ENCODE measurements around the gene IL32.

Gene IL32

DNA sequence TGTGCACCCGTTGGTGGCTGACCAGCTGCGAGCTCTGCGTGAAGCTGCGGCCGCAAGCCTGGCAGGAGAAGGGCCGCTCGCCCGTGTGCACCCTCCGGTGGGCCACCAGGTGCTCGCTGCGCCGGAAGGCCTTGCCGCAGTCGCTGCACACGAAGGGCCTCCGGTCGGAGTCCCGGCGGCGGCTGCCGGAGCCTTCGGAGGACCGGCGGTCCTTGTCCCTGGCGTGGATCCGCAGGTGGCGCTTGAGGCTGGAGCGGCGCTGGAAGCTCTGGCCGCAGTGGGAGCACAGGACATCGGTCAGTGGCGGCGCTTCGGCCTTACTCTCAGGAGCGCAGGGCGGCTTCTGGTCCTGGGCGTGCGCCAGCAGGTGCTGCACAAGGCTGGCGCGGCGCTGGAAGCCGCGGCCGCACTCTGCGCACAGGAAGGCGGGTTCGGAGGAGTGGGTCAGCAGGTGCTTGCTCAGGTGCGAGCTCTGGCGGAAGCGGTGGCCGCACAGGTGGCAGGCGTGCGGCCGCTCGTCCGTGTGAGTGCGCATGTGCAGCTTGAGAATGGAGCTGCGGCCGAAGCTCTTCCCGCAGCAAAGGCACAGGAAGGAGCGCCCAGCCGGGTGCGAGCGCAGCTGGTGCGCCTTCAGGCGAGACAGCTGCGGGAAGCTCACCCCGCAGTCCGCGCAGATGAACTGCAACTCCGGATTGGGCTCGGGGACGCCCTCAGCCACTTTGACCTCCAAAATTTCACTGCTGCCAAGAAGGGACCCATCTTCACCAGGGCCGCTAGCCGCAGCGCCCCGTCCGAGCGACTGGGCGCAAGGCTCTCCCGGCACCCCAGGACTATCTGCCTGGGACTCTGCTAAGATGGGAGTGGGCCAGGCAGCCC lies 24.5 kb downstream of the IL32 start:
- TF ChIP-seq PPARA (CRISPR knock-in tag; IDR thresholded peaks at IDR 0.05; ENCODE audit: borderline replicate concordance) (no peak), SNAI2 (CRISPR knock-in tag; IDR thresholded peaks at IDR 0.05) (no peak), ISL1 (CRISPR knock-in tag; IDR thresholded peaks at IDR 0.05) (no peak), RARB (CRISPR knock-in tag; IDR thresholded peaks at IDR 0.05) (no peak), ZFP3 (CRISPR knock-in tag; IDR thresholded peaks at IDR 0.05) (no peak), CREB5 (CRISPR knock-in tag; IDR thresholded peaks at IDR 0.05; ENCODE audit: low read depth) (no peak), CSRNP3 (CRISPR knock-in tag; IDR thresholded peaks at IDR 0.05) (no peak)
- ATAC-seq, result no peak

- TF ChIP-seq ZNF70 (CRISPR knock-in tag; IDR thresholded peaks at IDR 0.05), result no peak
- TF ChIP-seq TOX (CRISPR knock-in tag; IDR thresholded peaks at IDR 0.05; ENCODE audit: borderline replicate concordance), result no peak
- no peak for TF ChIP-seq OSR1 (CRISPR knock-in tag; IDR thresholded peaks at IDR 0.05)
- no peak for TF ChIP-seq ARNTL (CRISPR knock-in tag; IDR thresholded peaks at IDR 0.05; ENCODE audit: borderline replicate concordance, low read depth)
- no peak for TF ChIP-seq ZFP3 (CRISPR knock-in tag; IDR thresholded peaks at IDR 0.05)
- TF ChIP-seq ESRRG (CRISPR knock-in tag; IDR thresholded peaks at IDR 0.05), result no peak
- TF ChIP-seq PPARA (CRISPR knock-in tag; IDR thresholded peaks at IDR 0.05; ENCODE audit: borderline replicate concordance), result no peak
- TF ChIP-seq ISL1 (CRISPR knock-in tag; IDR thresholded peaks at IDR 0.05), result no peak
- TF ChIP-seq BACH2 (CRISPR knock-in tag; IDR thresholded peaks at IDR 0.05; ENCODE audit: borderline replicate concordance), result no peak
- TF ChIP-seq TCF4 (CRISPR knock-in tag; IDR thresholded peaks at IDR 0.05; ENCODE audit: borderline replicate concordance), result no peak
- no peak for TF ChIP-seq ZNF565 (CRISPR knock-in tag; conservative IDR thresholded peaks at IDR 0.05; ENCODE audit: low read depth)
- no peak for ATAC-seq
Observed at GRCh38 chr16:3091551-3091950, 26.1 kb downstream of the IL32 start.

GRCh38 chr16:3092501-3092941 lies 27.1 kb downstream of the IL32 start:
- peak; percentile 47 for ATAC-seq

GRCh38 chr16:3094289-3095027 lies 29.0 kb downstream of the IL32 start:
- peak; percentile 46 for ATAC-seq
- no peak for TF ChIP-seq ARNTL (CRISPR knock-in tag; IDR thresholded peaks at IDR 0.05; ENCODE audit: borderline replicate concordance, low read depth)
- TF ChIP-seq CSRNP3 (CRISPR knock-in tag; IDR thresholded peaks at IDR 0.05), result no peak
- TF ChIP-seq, protein P1, sequence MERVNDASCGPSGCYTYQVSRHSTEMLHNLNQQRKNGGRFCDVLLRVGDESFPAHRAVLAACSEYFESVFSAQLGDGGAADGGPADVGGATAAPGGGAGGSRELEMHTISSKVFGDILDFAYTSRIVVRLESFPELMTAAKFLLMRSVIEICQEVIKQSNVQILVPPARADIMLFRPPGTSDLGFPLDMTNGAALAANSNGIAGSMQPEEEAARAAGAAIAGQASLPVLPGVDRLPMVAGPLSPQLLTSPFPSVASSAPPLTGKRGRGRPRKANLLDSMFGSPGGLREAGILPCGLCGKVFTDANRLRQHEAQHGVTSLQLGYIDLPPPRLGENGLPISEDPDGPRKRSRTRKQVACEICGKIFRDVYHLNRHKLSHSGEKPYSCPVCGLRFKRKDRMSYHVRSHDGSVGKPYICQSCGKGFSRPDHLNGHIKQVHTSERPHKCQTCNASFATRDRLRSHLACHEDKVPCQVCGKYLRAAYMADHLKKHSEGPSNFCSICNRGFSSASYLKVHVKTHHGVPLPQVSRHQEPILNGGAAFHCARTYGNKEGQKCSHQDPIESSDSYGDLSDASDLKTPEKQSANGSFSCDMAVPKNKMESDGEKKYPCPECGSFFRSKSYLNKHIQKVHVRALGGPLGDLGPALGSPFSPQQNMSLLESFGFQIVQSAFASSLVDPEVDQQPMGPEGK (CRISPR knock-in tag; IDR thresholded peaks at IDR 0.05; ENCODE audit: borderline replicate concordance), result no peak
- TF ChIP-seq ZNF8 (CRISPR knock-in tag; IDR thresholded peaks at IDR 0.05), result no peak
- TF ChIP-seq TOX (CRISPR knock-in tag; IDR thresholded peaks at IDR 0.05; ENCODE audit: borderline replicate concordance), result no peak
- no peak for TF ChIP-seq CREB5 (CRISPR knock-in tag; IDR thresholded peaks at IDR 0.05; ENCODE audit: low read depth)
- TF ChIP-seq ZC3H10 (CRISPR knock-in tag; IDR thresholded peaks at IDR 0.05), result no peak
- no peak for TF ChIP-seq BACH2 (CRISPR knock-in tag; IDR thresholded peaks at IDR 0.05; ENCODE audit: borderline replicate concordance)
- no peak for TF ChIP-seq RARB (CRISPR knock-in tag; IDR thresholded peaks at IDR 0.05)
- TF ChIP-seq OSR1 (CRISPR knock-in tag; IDR thresholded peaks at IDR 0.05), result no peak
- TF ChIP-seq ZFP3 (CRISPR knock-in tag; IDR thresholded peaks at IDR 0.05), result no peak
- no peak for TF ChIP-seq SNAI2 (CRISPR knock-in tag; IDR thresholded peaks at IDR 0.05)
- TF ChIP-seq CSDC2 (CRISPR knock-in tag; IDR thresholded peaks at IDR 0.05), result no peak
- TF ChIP-seq ZNF565 (CRISPR knock-in tag; conservative IDR thresholded peaks at IDR 0.05; ENCODE audit: low read depth), result no peak
- no peak for TF ChIP-seq ZNF70 (CRISPR knock-in tag; IDR thresholded peaks at IDR 0.05)
- TF ChIP-seq ZFP30 (CRISPR knock-in tag; IDR thresholded peaks at IDR 0.05), result no peak
- no peak for TF ChIP-seq TCF4 (CRISPR knock-in tag; IDR thresholded peaks at IDR 0.05; ENCODE audit: borderline replicate concordance)
- no peak for TF ChIP-seq GLIS3 (CRISPR knock-in tag; IDR thresholded peaks at IDR 0.05)

More at GRCh38 chr16:3092501-3092941, 27.1 kb downstream of the IL32 start:
- TF ChIP-seq PPARA (CRISPR knock-in tag; IDR thresholded peaks at IDR 0.05; ENCODE audit: borderline replicate concordance) (no peak), ZNF8 (CRISPR knock-in tag; IDR thresholded peaks at IDR 0.05) (no peak), CSRNP3 (CRISPR knock-in tag; IDR thresholded peaks at IDR 0.05) (no peak), CSDC2 (CRISPR knock-in tag; IDR thresholded peaks at IDR 0.05) (no peak), ISL1 (CRISPR knock-in tag; IDR thresholded peaks at IDR 0.05) (no peak), OSR1 (CRISPR knock-in tag; IDR thresholded peaks at IDR 0.05) (no peak)

All from SK-N-SH treated with all-trans-retinoic acid at 6 μM for 48 hours (cell line).